ENCODE data around the gene RNU5B-1.

Gene RNU5B-1

DNA sequence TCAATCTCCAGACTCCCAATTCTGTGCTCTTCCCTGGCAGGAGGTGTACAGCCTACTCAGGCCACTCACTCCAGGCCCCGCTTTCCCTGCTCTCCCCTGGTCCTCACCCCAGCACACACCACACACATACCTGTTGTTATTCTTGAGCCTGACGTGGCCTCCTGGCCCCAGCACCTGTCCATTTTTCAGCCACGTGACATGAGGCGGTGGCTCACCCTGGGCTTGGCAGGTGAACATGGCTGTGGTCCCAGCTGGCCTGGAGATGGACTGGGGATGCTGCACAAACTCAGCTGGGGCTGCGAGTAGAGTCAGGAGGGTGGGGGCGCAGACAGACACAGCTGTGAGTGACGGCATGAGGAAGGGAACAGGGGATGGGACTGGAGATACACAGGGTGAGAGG is 27.3 kb downstream of the RNU5B-1 start:
- Histone ChIP-seq H3K9me3 (ENCODE audit: control insufficient read depth, insufficient read depth, low read length) (no peaks in the 10 kb centered on the region), H3K9ac (ENCODE audit: low read depth, low read length) (no peak overlapping the region), H3K4me3 (ENCODE audit: low read depth, low read length) (no peak overlapping the region), H3K27me3 (ENCODE audit: control insufficient read depth, insufficient read depth, low read length) (peaks cover 4% of the 10 kb centered on the region), H3K4me1 (ENCODE audit: control insufficient read depth, insufficient read depth, low read length) (peaks cover 16% of the 10 kb centered on the region), H3K36me3 (ENCODE audit: control insufficient read depth, insufficient read depth, low read length) (peaks cover 5% of the 10 kb centered on the region)

DNA sequence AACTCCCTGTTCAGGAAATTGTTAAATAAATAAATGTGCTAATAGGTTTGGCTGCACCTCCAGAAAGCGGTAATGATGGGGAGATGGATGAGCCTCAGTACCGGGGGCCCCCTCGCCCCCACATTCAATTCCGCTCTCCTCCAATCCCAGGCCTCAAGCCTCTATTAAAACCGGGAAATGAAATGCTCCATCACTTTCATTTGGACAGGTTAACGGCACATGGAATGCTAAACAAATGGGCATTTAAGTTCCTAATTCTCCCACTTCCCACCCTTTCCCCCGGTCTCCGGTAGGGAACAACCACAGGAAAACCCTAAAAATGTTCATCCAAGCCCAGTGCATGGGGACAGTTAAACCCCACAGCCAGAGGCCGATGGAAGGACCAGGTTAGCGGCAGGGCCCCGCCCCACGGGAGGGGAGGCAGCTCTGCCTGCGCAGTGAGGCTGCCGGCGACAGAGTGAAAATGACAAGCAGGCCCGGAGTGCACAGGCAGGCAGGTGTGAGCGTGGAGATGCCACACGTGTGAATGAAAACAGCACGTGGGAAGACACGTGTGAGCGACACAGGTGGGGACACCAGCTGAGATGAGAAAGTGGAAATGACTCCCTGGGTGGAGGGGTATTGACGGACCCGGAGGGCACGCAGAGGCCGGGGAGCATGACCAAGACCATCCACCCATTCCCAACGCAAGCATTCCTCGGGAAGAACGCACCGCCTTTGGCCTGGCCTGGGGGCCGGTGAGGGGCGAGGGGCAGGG is 28.1 kb downstream of the RNU5B-1 start:
- Histone ChIP-seq H3K9ac (ENCODE audit: low read depth, low read length) (no peak overlapping the region), H3K36me3 (ENCODE audit: control insufficient read depth, insufficient read depth, low read length) (peaks cover 5% of the 10 kb centered on the region), H3K9me3 (ENCODE audit: control insufficient read depth, insufficient read depth, low read length) (no peaks in the 10 kb centered on the region), H3K4me3 (ENCODE audit: low read depth, low read length) (no peak overlapping the region), H3K27me3 (ENCODE audit: control insufficient read depth, insufficient read depth, low read length) (peaks cover 4% of the 10 kb centered on the region), H3K4me1 (ENCODE audit: control insufficient read depth, insufficient read depth, low read length) (peaks cover 17% of the 10 kb centered on the region)

DNA sequence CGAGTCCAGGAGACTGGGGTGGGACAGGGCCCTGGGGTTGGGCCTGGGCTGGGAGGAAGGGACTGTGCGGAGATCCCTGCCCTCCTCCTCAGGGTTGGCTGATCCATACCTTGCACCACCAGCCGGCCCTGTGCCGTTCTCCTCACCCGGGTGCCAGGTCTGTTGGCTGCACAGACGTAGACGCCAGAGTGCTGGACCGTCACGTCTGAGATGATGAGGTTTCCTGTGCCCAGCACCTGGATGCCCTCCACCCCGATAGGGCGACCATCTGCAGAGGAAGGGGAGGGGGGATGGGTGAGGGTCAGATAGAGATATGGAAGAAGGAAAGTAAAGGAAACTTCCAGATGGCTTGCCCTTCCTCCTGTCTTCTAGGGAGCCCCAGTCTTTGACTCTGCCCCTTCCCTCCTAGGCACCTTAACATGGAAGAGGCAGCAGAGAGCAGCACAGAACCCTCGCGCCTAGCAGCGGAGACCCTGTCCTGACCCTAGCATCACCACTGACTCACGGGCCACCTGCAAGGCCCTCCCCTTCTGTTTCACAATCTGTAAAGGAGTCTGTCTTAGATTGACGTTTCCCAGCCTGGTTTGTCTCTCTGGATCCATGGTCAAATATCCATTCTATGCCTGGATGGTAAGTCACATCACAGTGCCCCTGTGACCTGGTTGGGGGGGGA is 28.8 kb downstream of the RNU5B-1 start:
- no peak overlapping the region for H3K4me3 ChIP-seq (ENCODE audit: low read depth, low read length)
- peaks cover 22% of the 10 kb centered on the region for H3K4me1 ChIP-seq (ENCODE audit: control insufficient read depth, insufficient read depth, low read length)
- peaks cover 4% of the 10 kb centered on the region for H3K27me3 ChIP-seq (ENCODE audit: control insufficient read depth, insufficient read depth, low read length)
- H3K9me3 ChIP-seq (ENCODE audit: control insufficient read depth, insufficient read depth, low read length): no peaks in the 10 kb centered on the region
- H3K36me3 ChIP-seq (ENCODE audit: control insufficient read depth, insufficient read depth, low read length): peaks cover 5% of the 10 kb centered on the region
- H3K9ac ChIP-seq (ENCODE audit: low read depth, low read length): peak overlapping the region; percentile 60

DNA sequence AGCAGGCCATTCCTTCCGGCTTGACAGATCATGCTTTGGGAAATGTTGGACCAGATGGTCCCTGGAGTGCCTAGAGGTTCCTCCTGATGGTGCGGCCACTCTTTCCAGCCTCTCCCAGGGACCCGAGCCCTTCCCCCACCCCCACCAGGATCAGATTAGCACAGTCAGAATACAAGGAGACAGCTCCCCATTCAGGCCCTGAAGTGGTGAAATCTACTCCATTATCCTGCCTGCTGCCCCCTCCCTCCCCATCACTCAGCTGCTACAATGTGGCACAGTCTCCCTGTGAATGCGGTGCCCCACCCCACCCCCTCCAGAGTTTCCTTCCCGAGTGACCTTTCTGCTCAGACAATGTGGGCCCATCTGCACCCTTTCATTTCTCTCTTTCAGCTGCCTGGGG is 29.4 kb downstream of the RNU5B-1 start:
- no peak overlapping the region for H3K4me3 ChIP-seq (ENCODE audit: low read depth, low read length)
- peaks cover 5% of the 10 kb centered on the region for H3K36me3 ChIP-seq (ENCODE audit: control insufficient read depth, insufficient read depth, low read length)
- H3K27me3 ChIP-seq (ENCODE audit: control insufficient read depth, insufficient read depth, low read length): peaks cover 4% of the 10 kb centered on the region
- H3K9ac ChIP-seq (ENCODE audit: low read depth, low read length): no peak overlapping the region
- peaks cover 25% of the 10 kb centered on the region for H3K4me1 ChIP-seq (ENCODE audit: control insufficient read depth, insufficient read depth, low read length)
- no peaks in the 10 kb centered on the region for H3K9me3 ChIP-seq (ENCODE audit: control insufficient read depth, insufficient read depth, low read length)

DNA sequence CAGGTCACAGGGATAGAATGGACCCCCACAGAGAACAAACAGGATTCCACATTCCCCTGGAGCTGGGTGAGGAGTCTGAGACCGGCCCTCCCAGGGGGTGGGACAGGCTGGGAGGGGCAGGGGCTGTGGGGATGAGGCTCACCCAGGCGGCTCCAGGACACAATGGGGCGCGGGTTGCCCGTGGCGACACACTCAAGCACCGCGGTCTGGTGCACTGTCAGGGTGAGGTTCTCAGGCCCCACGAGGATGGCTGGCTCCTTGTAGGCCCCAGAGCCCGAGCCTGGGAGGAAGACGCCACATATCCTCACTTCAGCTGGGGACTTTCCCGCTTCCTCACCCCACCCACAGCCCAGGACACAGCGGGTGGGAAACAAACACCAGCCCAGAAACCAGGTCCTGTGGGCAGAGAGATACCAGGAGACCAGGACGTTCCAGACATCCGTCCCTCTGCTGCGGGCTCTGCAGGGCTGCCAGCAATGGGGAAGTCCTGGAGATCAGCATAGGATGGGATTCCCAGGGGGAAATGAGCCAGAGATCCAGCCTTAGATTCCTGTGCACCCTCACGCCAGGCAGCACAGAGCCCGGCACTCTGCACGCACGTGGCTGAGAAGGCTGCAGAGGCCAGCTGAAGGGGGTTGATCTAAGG is 30.2 kb downstream of the RNU5B-1 start:
- peaks cover 5% of the 10 kb centered on the region for H3K36me3 ChIP-seq (ENCODE audit: control insufficient read depth, insufficient read depth, low read length)
- H3K9me3 ChIP-seq (ENCODE audit: control insufficient read depth, insufficient read depth, low read length): no peaks in the 10 kb centered on the region
- H3K9ac ChIP-seq (ENCODE audit: low read depth, low read length): no peak overlapping the region
- H3K27me3 ChIP-seq (ENCODE audit: control insufficient read depth, insufficient read depth, low read length): peaks cover 4% of the 10 kb centered on the region
- no peak overlapping the region for H3K4me3 ChIP-seq (ENCODE audit: low read depth, low read length)
- peaks cover 27% of the 10 kb centered on the region for H3K4me1 ChIP-seq (ENCODE audit: control insufficient read depth, insufficient read depth, low read length)

DNA sequence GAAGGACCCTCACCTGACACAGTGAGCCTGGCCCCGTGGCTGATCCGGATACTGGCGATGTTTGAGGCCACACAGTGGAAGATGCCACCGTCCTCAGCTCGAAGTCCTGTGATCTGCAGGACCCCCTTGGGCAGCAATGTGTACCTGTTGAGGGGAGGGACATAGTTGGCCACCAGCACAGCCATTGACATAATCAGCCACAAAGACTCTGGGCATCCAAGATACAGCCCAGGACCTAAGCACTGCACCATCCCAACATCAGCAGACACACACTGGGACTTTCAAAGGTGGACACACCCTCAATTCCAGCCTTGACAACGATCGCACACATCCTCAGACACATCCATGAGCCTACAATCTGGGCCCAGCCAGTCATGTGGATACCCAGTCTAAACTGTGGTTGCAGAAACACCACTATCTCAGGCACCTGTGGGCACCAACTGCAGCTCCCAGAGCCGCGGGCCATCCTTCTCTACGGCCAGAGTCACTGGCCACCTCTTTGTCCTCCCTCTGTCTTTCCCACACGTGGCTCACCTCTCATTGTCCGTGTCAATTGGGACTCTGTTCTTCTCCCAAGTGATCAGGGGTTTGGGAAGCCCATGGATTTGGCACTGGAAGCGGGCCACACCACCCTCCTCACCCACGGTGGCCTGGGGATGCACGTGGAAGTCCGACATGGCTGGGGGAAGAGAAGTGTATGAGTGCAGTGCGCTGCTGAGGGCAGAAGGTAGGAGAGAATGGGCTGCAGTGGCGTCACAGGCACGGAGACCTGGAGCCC is 31.0 kb downstream of the RNU5B-1 start:
- Histone ChIP-seq H3K9me3 (ENCODE audit: control insufficient read depth, insufficient read depth, low read length) (no peaks in the 10 kb centered on the region), H3K4me3 (ENCODE audit: low read depth, low read length) (no peak overlapping the region), H3K36me3 (ENCODE audit: control insufficient read depth, insufficient read depth, low read length) (peaks cover 5% of the 10 kb centered on the region), H3K27me3 (ENCODE audit: control insufficient read depth, insufficient read depth, low read length) (peaks cover 4% of the 10 kb centered on the region), H3K9ac (ENCODE audit: low read depth, low read length) (no peak overlapping the region), H3K4me1 (ENCODE audit: control insufficient read depth, insufficient read depth, low read length) (peaks cover 29% of the 10 kb centered on the region)

DNA sequence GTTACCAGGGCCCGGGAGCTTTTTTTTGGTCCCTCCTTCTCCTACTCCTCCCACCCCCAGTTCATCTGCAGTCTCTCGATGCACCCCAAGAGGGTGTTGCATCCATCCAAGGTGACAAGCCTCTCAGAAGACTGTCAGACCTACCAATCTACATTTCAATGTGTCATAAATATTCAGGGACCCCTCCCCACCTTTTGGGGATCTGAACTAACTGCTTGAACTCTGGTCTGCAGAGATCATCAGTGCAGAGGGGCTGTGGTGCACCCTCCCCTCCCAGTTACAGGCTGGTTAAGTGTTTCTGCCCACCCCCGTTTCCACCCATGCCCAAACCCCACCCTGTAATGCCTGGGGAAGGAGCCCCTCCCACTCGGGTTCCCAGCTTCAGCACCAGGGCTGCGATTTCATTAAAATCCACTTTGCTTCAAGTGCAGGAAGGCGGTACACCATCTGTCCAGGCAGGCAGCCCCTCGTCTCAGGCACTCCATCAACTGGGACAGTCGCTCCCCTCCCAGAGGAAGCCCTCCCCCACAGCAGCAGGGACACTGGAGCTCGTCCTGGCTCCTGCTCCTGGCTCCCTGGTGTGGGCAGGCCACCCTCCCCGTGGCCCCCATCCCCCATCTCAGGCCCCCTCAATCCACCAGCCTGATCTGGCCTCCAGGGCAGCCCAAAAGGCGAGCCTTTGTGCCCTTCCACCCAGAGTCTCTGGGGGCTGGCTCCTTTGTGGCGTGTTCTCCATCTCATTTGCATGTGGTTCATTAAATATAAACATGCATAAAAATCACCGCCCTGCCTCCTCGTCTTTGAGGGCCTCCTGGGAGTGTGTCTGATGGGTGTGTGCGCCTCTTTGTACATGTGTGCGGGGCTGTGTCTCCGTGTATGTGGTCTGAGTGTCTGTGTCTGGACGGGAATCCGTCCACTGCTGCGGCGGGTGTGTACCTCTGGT is 32.3 kb downstream of the RNU5B-1 start:
- Histone ChIP-seq H3K36me3 (ENCODE audit: control insufficient read depth, insufficient read depth, low read length) (peaks cover 1% of the 10 kb centered on the region), H3K27me3 (ENCODE audit: control insufficient read depth, insufficient read depth, low read length) (peaks cover 4% of the 10 kb centered on the region), H3K4me1 (ENCODE audit: control insufficient read depth, insufficient read depth, low read length) (peaks cover 29% of the 10 kb centered on the region), H3K4me3 (ENCODE audit: low read depth, low read length) (no peak overlapping the region), H3K9me3 (ENCODE audit: control insufficient read depth, insufficient read depth, low read length) (no peaks in the 10 kb centered on the region), H3K9ac (ENCODE audit: low read depth, low read length) (peak overlapping the region; percentile 0)

DNA sequence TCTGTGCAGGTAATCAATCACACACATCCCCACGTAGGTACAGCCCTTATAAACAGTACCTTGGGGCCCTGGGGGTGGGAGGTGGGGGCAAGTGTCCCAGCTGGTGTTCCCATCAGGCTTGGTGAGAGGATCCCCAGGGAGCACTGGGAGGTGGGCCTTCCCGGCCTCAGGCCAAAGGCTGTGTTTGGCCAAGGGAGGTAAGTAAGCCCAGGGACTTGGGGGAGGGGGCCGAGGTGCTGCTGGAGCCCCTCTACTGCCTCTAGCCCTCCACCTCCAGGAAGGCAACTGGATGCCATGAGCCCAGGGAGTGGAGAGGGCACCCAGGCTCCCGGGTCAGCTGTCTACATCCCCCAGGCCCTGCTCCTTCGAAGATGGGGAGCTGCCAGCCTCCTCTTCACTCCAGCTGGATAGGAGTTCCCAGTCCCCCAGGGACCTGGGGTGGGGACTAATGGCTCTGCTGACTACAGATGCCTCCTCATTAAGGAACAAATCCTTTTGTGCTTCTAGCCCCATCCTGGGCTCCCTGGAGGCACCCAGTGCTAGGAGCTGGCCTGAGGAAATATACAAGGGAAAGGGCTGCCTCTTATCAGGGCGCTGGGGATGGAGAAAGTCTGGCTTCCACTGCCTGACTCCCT is 33.1 kb downstream of the RNU5B-1 start:
- H3K9me3 ChIP-seq (ENCODE audit: control insufficient read depth, insufficient read depth, low read length): no peaks in the 10 kb centered on the region
- no peak overlapping the region for H3K9ac ChIP-seq (ENCODE audit: low read depth, low read length)
- no peaks in the 10 kb centered on the region for H3K36me3 ChIP-seq (ENCODE audit: control insufficient read depth, insufficient read depth, low read length)
- H3K4me1 ChIP-seq (ENCODE audit: control insufficient read depth, insufficient read depth, low read length): peaks cover 29% of the 10 kb centered on the region
- no peak overlapping the region for H3K4me3 ChIP-seq (ENCODE audit: low read depth, low read length)
- peaks cover 4% of the 10 kb centered on the region for H3K27me3 ChIP-seq (ENCODE audit: control insufficient read depth, insufficient read depth, low read length)

DNA sequence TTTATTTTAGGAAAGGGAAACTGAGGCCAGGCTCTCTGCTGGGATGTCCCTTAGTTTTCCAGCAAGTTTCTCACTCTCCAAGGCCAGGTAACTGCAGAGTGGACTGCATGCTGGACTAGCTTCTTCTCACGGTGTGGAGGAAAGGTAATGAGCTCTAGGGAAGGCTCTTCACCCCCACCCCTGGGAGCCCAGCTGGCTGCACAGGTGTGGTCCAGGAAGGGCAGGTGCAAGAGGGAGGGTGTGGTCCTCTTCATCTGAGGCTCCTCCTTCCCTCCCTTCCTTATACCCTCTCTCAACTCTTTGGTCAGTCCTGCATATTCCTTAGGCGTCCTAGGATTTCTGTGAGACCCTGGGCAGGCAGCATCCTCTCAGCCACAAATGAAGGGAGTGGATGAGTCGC is 33.9 kb downstream of the RNU5B-1 start:
- Histone ChIP-seq H3K27me3 (ENCODE audit: control insufficient read depth, insufficient read depth, low read length) (peaks cover 4% of the 10 kb centered on the region), H3K36me3 (ENCODE audit: control insufficient read depth, insufficient read depth, low read length) (no peaks in the 10 kb centered on the region), H3K9ac (ENCODE audit: low read depth, low read length) (no peak overlapping the region), H3K9me3 (ENCODE audit: control insufficient read depth, insufficient read depth, low read length) (no peaks in the 10 kb centered on the region), H3K4me1 (ENCODE audit: control insufficient read depth, insufficient read depth, low read length) (peaks cover 29% of the 10 kb centered on the region), H3K4me3 (ENCODE audit: low read depth, low read length) (no peak overlapping the region)

DNA sequence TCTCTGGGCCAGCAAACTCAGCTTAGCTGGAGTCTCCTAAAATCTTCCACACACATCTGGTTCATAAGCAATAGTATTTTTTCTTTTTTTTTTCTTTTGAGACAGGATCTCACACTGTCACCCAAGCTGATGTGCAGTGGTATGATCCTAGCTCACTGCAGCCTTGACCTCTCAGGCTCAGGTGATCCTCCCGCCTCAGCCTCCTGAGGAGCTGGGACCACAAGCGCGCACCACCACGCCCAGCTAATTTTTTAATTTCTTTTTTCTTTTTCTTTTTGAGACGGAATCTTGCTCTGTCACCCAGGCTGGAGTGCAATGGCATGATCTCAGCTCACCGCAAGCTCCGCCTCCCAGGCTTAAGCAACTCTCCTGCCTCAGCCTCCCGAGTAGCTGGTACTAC is 34.3 kb downstream of the RNU5B-1 start:
- no peak overlapping the region for H3K9ac ChIP-seq (ENCODE audit: low read depth, low read length)
- no peak overlapping the region for H3K4me3 ChIP-seq (ENCODE audit: low read depth, low read length)
- peaks cover 24% of the 10 kb centered on the region for H3K4me1 ChIP-seq (ENCODE audit: control insufficient read depth, insufficient read depth, low read length)
- H3K9me3 ChIP-seq (ENCODE audit: control insufficient read depth, insufficient read depth, low read length): no peaks in the 10 kb centered on the region
- peaks cover 4% of the 10 kb centered on the region for H3K27me3 ChIP-seq (ENCODE audit: control insufficient read depth, insufficient read depth, low read length)
- no peaks in the 10 kb centered on the region for H3K36me3 ChIP-seq (ENCODE audit: control insufficient read depth, insufficient read depth, low read length)
